ENCODE data around the gene SAMD11. TPM values are rescaled to one million over a fixed set of nuclear protein-coding genes. Genes with fewer than 3 reads are reported as not detected.
A peak's percentile ranks its signal among the peaks of the same experiment; 100 is the strongest.

Gene SAMD11
- total and polyA plus RNA-seq, 2 experiments from 2014 or later, result 32.2 to 146 TPM

- H3K27ac ChIP-seq, result no peak overlapping the region
- DNase-seq (ENCODE audit: low read depth in 1 of 2, low spot score in 1 of 2), result no peak
- H3K4me1 ChIP-seq (ENCODE audit: low read depth), result peaks cover 3% of the 10 kb centered on the region
- TF ChIP-seq CTCF (IDR thresholded peaks at IDR 0.05; ENCODE audit: low read depth, low read length), result no peak
- H3K9me3 ChIP-seq (ENCODE audit: low read depth), result no peaks in the 10 kb centered on the region
- H3K36me3 ChIP-seq, result peaks cover 37% of the 10 kb centered on the region
- H3K27me3 ChIP-seq, result peaks cover 4% of the 10 kb centered on the region
- no peak overlapping the region for H3K4me3 ChIP-seq
Observed at GRCh38 chr1:954927-955326, 31.2 kb downstream of the SAMD11 start.

GRCh38 chr1:955474-955873, 31.8 kb downstream of the SAMD11 start:
- no peak overlapping the region for H3K4me3 ChIP-seq
- no peak overlapping the region for H3K27ac ChIP-seq
- no peaks in the 10 kb centered on the region for H3K9me3 ChIP-seq (ENCODE audit: low read depth)
- H3K4me1 ChIP-seq (ENCODE audit: low read depth), result peaks cover 3% of the 10 kb centered on the region
- peaks cover 4% of the 10 kb centered on the region for H3K27me3 ChIP-seq
- no peak for TF ChIP-seq CTCF (IDR thresholded peaks at IDR 0.05; ENCODE audit: low read depth, low read length)
- H3K36me3 ChIP-seq, result peaks cover 37% of the 10 kb centered on the region
- no peak for DNase-seq (ENCODE audit: low read depth in 1 of 2, low spot score in 1 of 2)

- H3K27ac ChIP-seq, result no peak overlapping the region
- no peak overlapping the region for H3K4me3 ChIP-seq
- peaks cover 4% of the 10 kb centered on the region for H3K27me3 ChIP-seq
- DNase-seq (ENCODE audit: low read depth in 1 of 2, low spot score in 1 of 2), result no peak
- no peaks in the 10 kb centered on the region for H3K9me3 ChIP-seq (ENCODE audit: low read depth)
- TF ChIP-seq CTCF (IDR thresholded peaks at IDR 0.05; ENCODE audit: low read depth, low read length), result no peak
- peaks cover 3% of the 10 kb centered on the region for H3K4me1 ChIP-seq (ENCODE audit: low read depth)
- peaks cover 34% of the 10 kb centered on the region for H3K36me3 ChIP-seq
Observed at GRCh38 chr1:956636-957035, 32.9 kb downstream of the SAMD11 start.

GRCh38 chr1:958823-959730, 35.4 kb downstream of the SAMD11 start, which contains the start of gene NOC2L:
TSS of gene NOC2L (minus strand) at chr1:959256. CDS start at chr1:959240, 16 bp downstream.
- DNase-seq (ENCODE audit: low read depth in 1 of 2, low spot score in 1 of 2), result peak; percentile 92 to 93
- Histone ChIP-seq H3K27me3 (peaks cover 4% of the 10 kb centered on the region), H3K4me3 (peak within 1 kb of the TSS; percentile 99), H3K9me3 (ENCODE audit: low read depth) (no peaks in the 10 kb centered on the region), H3K4me1 (ENCODE audit: low read depth) (peaks cover 3% of the 10 kb centered on the region), H3K36me3 (peaks cover 18% of the 10 kb centered on the region), H3K27ac (no peak within 1 kb of the TSS)
- no peak for TF ChIP-seq CTCF (IDR thresholded peaks at IDR 0.05; ENCODE audit: low read depth, low read length)

- H3K36me3 ChIP-seq, result peaks cover 12% of the 10 kb centered on the region
- H3K27ac ChIP-seq, result no peak overlapping the region
- no peak for TF ChIP-seq CTCF (IDR thresholded peaks at IDR 0.05; ENCODE audit: low read depth, low read length)
- peaks cover 4% of the 10 kb centered on the region for H3K27me3 ChIP-seq
- peak overlapping the region; percentile 94 for H3K4me3 ChIP-seq
- no peaks in the 10 kb centered on the region for H3K9me3 ChIP-seq (ENCODE audit: low read depth)
- H3K4me1 ChIP-seq (ENCODE audit: low read depth), result peaks cover 3% of the 10 kb centered on the region
- no peak for DNase-seq (ENCODE audit: low read depth in 1 of 2, low spot score in 1 of 2)
Observed at GRCh38 chr1:959731-960362, 36.1 kb downstream of the SAMD11 start.
